ENCODE measurements around the gene ZFP57.

ZFP57 gene

DNA sequence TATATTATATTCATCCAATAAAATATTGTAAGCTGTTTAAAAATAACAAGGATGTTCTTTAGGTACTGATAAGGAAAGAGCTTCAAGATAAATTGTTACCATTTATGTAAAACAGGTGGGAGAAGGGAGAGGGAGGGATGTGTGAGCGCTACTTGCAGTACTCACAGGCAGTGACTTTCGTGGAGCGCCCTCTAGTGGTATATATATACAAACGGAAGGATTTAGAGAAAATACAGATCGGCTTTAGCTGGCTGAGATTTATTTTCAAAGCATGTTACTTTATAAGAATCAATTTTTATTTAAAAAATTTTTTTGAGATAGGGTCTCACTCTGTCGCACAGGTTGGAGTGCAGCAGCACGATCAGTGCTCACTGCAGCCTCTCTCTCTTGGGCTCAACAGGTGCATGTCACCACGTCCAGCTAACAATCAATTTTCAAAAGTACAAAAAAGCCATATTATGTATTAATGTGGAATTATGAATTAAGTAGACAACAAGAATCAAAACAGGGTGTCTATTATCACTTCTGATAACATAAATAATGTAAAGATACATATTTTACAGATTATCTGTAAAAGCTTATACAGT, 27.4 kb downstream of the ZFP57 start:
- DNase-seq (ENCODE audit: low read depth) = peak; percentile 73

GRCh38 chr6:29652198-29652584, 28.8 kb downstream of the ZFP57 start:
- no peak for DNase-seq (ENCODE audit: low read depth)
- TF ChIP-seq CTCF (conservative IDR thresholded peaks at IDR 0.05; ENCODE audit: low read length) = no peak
- no peak overlapping the region for H3K4me3 ChIP-seq (ENCODE audit: low read length)

More for the DNA sequence above, 27.4 kb downstream of the ZFP57 start:
- peak; percentile 75 for TF ChIP-seq CTCF (conservative IDR thresholded peaks at IDR 0.05; ENCODE audit: low read length)
- no peak overlapping the region for H3K4me3 ChIP-seq (ENCODE audit: low read length)

- peak; percentile 36 for DNase-seq (ENCODE audit: low read depth)
- H3K4me3 ChIP-seq (ENCODE audit: low read length) = no peak overlapping the region
- peak; percentile 70 for TF ChIP-seq CTCF (conservative IDR thresholded peaks at IDR 0.05; ENCODE audit: low read length)
These were observed 29.3 kb downstream of the ZFP57 start for GRCh38 chr6:29651413-29652197.

GRCh38 chr6:29649701-29650673, 31.0 kb downstream of the ZFP57 start:
- peak; percentile 91 for TF ChIP-seq CTCF (conservative IDR thresholded peaks at IDR 0.05; ENCODE audit: low read length)
- DNase-seq (ENCODE audit: low read depth) = peak; percentile 93
- H3K4me3 ChIP-seq (ENCODE audit: low read length) = peak overlapping the region; percentile 71

DNA sequence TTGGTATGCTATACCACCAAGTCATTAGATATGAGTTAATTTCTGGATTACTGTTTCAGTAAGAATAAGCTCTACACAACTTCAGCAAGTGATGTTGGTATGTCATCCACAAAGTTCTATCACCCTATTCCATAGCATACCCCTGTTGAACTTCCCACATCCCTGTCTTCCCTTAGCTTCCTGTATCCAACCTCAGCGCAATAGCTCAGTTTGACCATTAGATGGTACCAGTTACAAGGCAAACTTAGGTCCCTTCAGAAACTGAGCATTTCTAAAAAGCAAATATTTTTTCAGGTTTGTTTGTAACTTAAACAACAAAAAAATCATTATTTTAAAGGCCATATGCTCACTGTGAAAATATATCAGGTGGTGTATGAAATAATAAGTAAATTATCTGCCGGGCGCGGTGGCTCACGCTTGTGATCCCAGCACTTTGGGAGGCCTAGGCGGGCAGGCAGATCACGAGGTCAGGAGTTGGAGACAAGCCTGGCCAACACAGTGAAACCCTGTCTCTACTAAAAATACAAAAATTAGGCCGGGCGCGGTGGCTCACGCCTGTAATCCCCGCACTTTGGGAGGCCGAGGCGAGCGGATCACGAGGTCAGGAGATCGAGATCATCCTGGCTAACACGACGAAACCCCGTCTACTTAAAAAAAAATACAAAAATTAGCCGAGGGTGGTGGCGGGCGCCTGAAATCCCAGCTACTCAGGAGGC, 32.9 kb downstream of the ZFP57 start:
- no peak overlapping the region for H3K4me3 ChIP-seq (ENCODE audit: low read length)
- DNase-seq (ENCODE audit: low read depth) = peak; percentile 45
- TF ChIP-seq CTCF (conservative IDR thresholded peaks at IDR 0.05; ENCODE audit: low read length) = peak; percentile 80

- TF ChIP-seq CTCF (conservative IDR thresholded peaks at IDR 0.05; ENCODE audit: low read length) = no peak
- no peak for DNase-seq (ENCODE audit: low read depth)
- no peak overlapping the region for H3K4me3 ChIP-seq (ENCODE audit: low read length)
These were observed 39.4 kb downstream of the ZFP57 start for GRCh38 chr6:29641430-29642148.
